ENCODE data around the gene ARHGAP26. TPM values are rescaled to one million over a fixed set of nuclear protein-coding genes. Genes with fewer than 3 reads are reported as not detected.

Gene ARHGAP26
- total RNA-seq, 1 donor: 7.6 TPM

DNA sequence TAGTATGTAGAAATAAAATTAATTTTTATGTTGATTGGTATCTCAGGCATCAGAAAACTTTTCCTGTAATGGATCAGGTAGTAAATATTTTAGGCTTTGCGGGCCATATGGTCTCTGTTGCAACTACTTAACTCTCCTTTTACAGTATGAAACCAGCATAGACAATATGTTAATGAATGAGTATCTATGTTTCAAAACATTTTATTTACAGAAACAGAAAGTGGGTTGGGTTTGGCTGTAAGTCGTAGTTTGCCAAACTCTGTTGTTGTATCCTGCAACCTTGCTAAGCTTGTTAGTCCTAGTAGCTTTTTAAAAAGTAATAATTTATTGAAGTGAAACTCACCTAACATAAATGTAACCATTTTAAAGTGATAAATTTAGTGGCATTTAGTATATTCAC, 501.3 kb downstream of the ARHGAP26 start:
- no peak overlapping the region for H3K4me3 ChIP-seq (ENCODE audit: insufficient read depth, low read length)
- no peaks in the 10 kb centered on the region for H4K20me1 ChIP-seq (ENCODE audit: insufficient read depth, low read length)
- no peak overlapping the region for H2AFZ ChIP-seq (ENCODE audit: low read length)
- no peak for DNase-seq (ENCODE audit: insufficient read length, low spot score, missing footprints)
- H3K4me2 ChIP-seq (ENCODE audit: insufficient read depth, low read length): no peak overlapping the region
- H3K27ac ChIP-seq (ENCODE audit: low read depth, low read length): no peak overlapping the region
- no peaks in the 10 kb centered on the region for H3K4me1 ChIP-seq (ENCODE audit: insufficient read depth, low read length)
- no peaks in the 10 kb centered on the region for H3K36me3 ChIP-seq (ENCODE audit: insufficient read depth, low read length)
- H3K9me3 ChIP-seq (ENCODE audit: low read depth, low read length): no peaks in the 10 kb centered on the region
- no peaks in the 10 kb centered on the region for H3K27me3 ChIP-seq (ENCODE audit: insufficient read depth, low read length)
- H3K79me2 ChIP-seq (ENCODE audit: insufficient read depth, low read length): no peaks in the 10 kb centered on the region
- TF ChIP-seq, protein P1, sequence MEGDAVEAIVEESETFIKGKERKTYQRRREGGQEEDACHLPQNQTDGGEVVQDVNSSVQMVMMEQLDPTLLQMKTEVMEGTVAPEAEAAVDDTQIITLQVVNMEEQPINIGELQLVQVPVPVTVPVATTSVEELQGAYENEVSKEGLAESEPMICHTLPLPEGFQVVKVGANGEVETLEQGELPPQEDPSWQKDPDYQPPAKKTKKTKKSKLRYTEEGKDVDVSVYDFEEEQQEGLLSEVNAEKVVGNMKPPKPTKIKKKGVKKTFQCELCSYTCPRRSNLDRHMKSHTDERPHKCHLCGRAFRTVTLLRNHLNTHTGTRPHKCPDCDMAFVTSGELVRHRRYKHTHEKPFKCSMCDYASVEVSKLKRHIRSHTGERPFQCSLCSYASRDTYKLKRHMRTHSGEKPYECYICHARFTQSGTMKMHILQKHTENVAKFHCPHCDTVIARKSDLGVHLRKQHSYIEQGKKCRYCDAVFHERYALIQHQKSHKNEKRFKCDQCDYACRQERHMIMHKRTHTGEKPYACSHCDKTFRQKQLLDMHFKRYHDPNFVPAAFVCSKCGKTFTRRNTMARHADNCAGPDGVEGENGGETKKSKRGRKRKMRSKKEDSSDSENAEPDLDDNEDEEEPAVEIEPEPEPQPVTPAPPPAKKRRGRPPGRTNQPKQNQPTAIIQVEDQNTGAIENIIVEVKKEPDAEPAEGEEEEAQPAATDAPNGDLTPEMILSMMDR (IDR thresholded peaks at IDR 0.05; ENCODE audit: extremely low read depth, low read depth, low read length): no peak

DNA sequence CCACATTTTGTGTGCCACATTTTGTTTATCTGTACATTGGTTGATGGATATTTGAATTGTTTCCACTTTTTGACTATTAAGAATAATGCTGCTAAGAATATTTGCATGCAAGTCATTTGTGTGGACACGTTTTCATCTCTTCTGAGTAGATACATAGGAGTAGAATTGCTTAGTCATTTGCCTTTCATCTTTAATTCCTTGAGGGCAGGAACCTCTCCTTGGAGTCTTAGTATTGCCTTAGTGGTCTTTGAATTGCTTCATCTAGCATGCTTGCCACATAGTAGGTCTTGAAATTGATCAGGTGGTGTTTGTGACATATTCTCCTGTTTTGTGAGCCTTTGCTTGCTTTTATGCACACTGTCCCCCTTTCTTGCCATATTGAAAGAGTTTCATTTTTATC, 504.8 kb downstream of the ARHGAP26 start:
- H3K27ac ChIP-seq (ENCODE audit: low read depth, low read length): no peak overlapping the region
- H3K4me3 ChIP-seq (ENCODE audit: insufficient read depth, low read length): no peak overlapping the region
- no peak for DNase-seq (ENCODE audit: insufficient read length, low spot score, missing footprints)
- H3K9me3 ChIP-seq (ENCODE audit: low read depth, low read length): no peaks in the 10 kb centered on the region
- H2AFZ ChIP-seq (ENCODE audit: low read length): no peak overlapping the region
- TF ChIP-seq, protein P1 (IDR thresholded peaks at IDR 0.05; ENCODE audit: extremely low read depth, low read depth, low read length): no peak
- peaks cover 9% of the 10 kb centered on the region for H3K79me2 ChIP-seq (ENCODE audit: insufficient read depth, low read length)
- no peaks in the 10 kb centered on the region for H3K4me1 ChIP-seq (ENCODE audit: insufficient read depth, low read length)
- no peak overlapping the region for H3K4me2 ChIP-seq (ENCODE audit: insufficient read depth, low read length)
- peaks cover 15% of the 10 kb centered on the region for H3K36me3 ChIP-seq (ENCODE audit: insufficient read depth, low read length)
- H4K20me1 ChIP-seq (ENCODE audit: insufficient read depth, low read length): no peaks in the 10 kb centered on the region
- H3K27me3 ChIP-seq (ENCODE audit: insufficient read depth, low read length): no peaks in the 10 kb centered on the region

DNA sequence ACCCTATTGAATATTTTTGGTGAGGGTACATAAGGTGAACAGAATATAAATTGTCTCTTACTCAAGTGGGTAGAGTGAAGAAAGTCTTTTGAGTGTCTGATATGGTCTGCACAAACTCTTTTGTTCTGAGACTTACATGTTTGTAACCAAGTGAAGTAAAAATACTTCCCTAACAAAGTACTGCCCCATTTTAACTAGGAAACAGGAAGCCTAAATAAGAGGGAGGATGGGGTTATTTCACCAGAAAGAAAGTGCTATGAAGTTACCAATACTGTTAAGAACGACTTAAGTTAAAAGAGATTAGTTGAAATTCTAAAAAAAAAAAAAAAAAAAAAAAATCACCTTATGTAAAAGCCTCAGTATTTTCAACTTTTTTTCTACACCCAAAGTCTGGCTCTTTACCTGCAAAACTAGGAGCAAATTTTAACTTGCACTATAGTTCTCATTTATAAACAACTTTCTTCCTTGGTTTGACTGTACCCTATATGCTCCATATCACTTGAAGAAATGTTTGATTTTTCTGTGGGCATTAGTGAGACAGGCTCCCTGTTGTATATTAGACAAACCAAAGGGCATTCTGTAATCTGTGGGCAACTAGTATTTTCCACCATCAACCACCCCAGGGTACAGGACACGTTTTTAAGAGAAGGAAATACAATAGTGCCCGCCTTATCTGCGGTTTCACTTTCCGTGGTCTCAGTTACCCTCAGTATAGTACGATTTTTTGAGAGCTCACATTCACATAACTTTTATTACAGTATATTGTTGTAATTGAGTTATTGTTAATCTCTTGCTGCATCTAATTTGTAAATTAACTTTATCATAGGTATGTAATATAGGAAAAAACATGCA, 505.6 kb downstream of the ARHGAP26 start:
- Histone ChIP-seq H2AFZ (ENCODE audit: low read length) (no peak overlapping the region), H3K4me2 (ENCODE audit: insufficient read depth, low read length) (no peak overlapping the region), H3K79me2 (ENCODE audit: insufficient read depth, low read length) (peaks cover 12% of the 10 kb centered on the region), H3K27me3 (ENCODE audit: insufficient read depth, low read length) (no peaks in the 10 kb centered on the region), H3K4me1 (ENCODE audit: insufficient read depth, low read length) (no peaks in the 10 kb centered on the region), H3K36me3 (ENCODE audit: insufficient read depth, low read length) (peaks cover 21% of the 10 kb centered on the region), H3K9me3 (ENCODE audit: low read depth, low read length) (no peaks in the 10 kb centered on the region), H3K27ac (ENCODE audit: low read depth, low read length) (no peak overlapping the region), H3K4me3 (ENCODE audit: insufficient read depth, low read length) (no peak overlapping the region), H4K20me1 (ENCODE audit: insufficient read depth, low read length) (no peaks in the 10 kb centered on the region)
- TF ChIP-seq, protein P1 (IDR thresholded peaks at IDR 0.05; ENCODE audit: extremely low read depth, low read depth, low read length): no peak
- DNase-seq (ENCODE audit: insufficient read length, low spot score, missing footprints): no peak

- no peaks in the 10 kb centered on the region for H3K9me3 ChIP-seq (ENCODE audit: low read depth, low read length)
- no peak overlapping the region for H3K27ac ChIP-seq (ENCODE audit: low read depth, low read length)
- peaks cover 19% of the 10 kb centered on the region for H3K79me2 ChIP-seq (ENCODE audit: insufficient read depth, low read length)
- no peak overlapping the region for H2AFZ ChIP-seq (ENCODE audit: low read length)
- H3K36me3 ChIP-seq (ENCODE audit: insufficient read depth, low read length): peaks cover 38% of the 10 kb centered on the region
- no peak overlapping the region for H3K4me2 ChIP-seq (ENCODE audit: insufficient read depth, low read length)
- TF ChIP-seq, protein P1 (IDR thresholded peaks at IDR 0.05; ENCODE audit: extremely low read depth, low read depth, low read length): no peak
- no peaks in the 10 kb centered on the region for H3K27me3 ChIP-seq (ENCODE audit: insufficient read depth, low read length)
- no peaks in the 10 kb centered on the region for H3K4me1 ChIP-seq (ENCODE audit: insufficient read depth, low read length)
- no peak overlapping the region for H3K4me3 ChIP-seq (ENCODE audit: insufficient read depth, low read length)
- H4K20me1 ChIP-seq (ENCODE audit: insufficient read depth, low read length): no peaks in the 10 kb centered on the region
- no peak for DNase-seq (ENCODE audit: insufficient read length, low spot score, missing footprints)
Measured at GRCh38 chr5:143277536-143277935, 507.4 kb downstream of the ARHGAP26 start.
